ENCODE data around the gene OR56B1. TPM values are rescaled to one million over a fixed set of nuclear protein-coding genes. Genes with fewer than 3 reads are reported as not detected.
"Not testable (repeated sequence)": the region's sequence is repeated elsewhere in the genome, so short reads cannot be mapped to it uniquely, and the experiment has no call there.

Gene OR56B1
- total RNA-seq (2012; rRNA removed): not detected in 2 replicates

GRCh38 chr11:5736396-5736795, at the start of gene OR56B1:
OR56B1 (plus strand) TSS chr11:5736448; CDS start chr11:5736517, 69 bp downstream.
- no peaks in the 10 kb centered on the region for H3K9me3 ChIP-seq (replicated peaks; ENCODE audit: low read length)
- H3K4me3 ChIP-seq (ENCODE audit: low read length): no peak within 1 kb of the TSS
- no peaks in the 10 kb centered on the region for H3K27me3 ChIP-seq (ENCODE audit: control insufficient read depth, insufficient read depth, low read length)
- H3K4me1 ChIP-seq (ENCODE audit: control insufficient read depth, insufficient read depth, low read length): peaks cover 10% of the 10 kb centered on the region
- H3K4me2 ChIP-seq (ENCODE audit: low read length): no peak within 1 kb of the TSS
- H3K9ac ChIP-seq (ENCODE audit: low read depth, low read length): no peak within 1 kb of the TSS
- H3K36me3 ChIP-seq (ENCODE audit: insufficient read depth, low read length): no peaks in the 10 kb centered on the region

- H3K9me3 ChIP-seq (replicated peaks; ENCODE audit: low read length): no peaks in the 10 kb centered on the region
- peaks cover 30% of the 10 kb centered on the region for H3K4me1 ChIP-seq (ENCODE audit: control insufficient read depth, insufficient read depth, low read length)
- no peak overlapping the region for H3K9ac ChIP-seq (ENCODE audit: low read depth, low read length)
- H3K27me3 ChIP-seq (ENCODE audit: control insufficient read depth, insufficient read depth, low read length): no peaks in the 10 kb centered on the region
- no peak overlapping the region for H3K4me2 ChIP-seq (ENCODE audit: low read length)
- no peak overlapping the region for H3K4me3 ChIP-seq (ENCODE audit: low read length)
- no peaks in the 10 kb centered on the region for H3K36me3 ChIP-seq (ENCODE audit: insufficient read depth, low read length)
These were observed 47.8 kb upstream of the OR56B1 start for GRCh38 chr11:5688482-5688881.

- H3K27me3 ChIP-seq (ENCODE audit: control insufficient read depth, insufficient read depth, low read length): no peaks in the 10 kb centered on the region
- peak within 1 kb of the TSS; percentile 73 for H3K4me3 ChIP-seq (ENCODE audit: low read length)
- H3K9ac ChIP-seq (ENCODE audit: low read depth, low read length): peak within 1 kb of the TSS; percentile 86
- peaks cover 25% of the 10 kb centered on the region for H3K4me1 ChIP-seq (ENCODE audit: control insufficient read depth, insufficient read depth, low read length)
- H3K9me3 ChIP-seq (replicated peaks; ENCODE audit: low read length): no peaks in the 10 kb centered on the region
- H3K36me3 ChIP-seq (ENCODE audit: insufficient read depth, low read length): no peaks in the 10 kb centered on the region
- H3K4me2 ChIP-seq (ENCODE audit: low read length): peak within 1 kb of the TSS; percentile 83
These were observed 46.7 kb upstream of the OR56B1 start, which contains the start of gene TRIM22 for GRCh38 chr11:5689551-5689983. TRIM22 (plus strand) TSS chr11:5689790; CDS start chr11:5696233, 6,443 bp downstream.

- H3K9ac ChIP-seq (ENCODE audit: low read depth, low read length): peak overlapping the region; percentile 86
- no peaks in the 10 kb centered on the region for H3K27me3 ChIP-seq (ENCODE audit: control insufficient read depth, insufficient read depth, low read length)
- H3K4me3 ChIP-seq (ENCODE audit: low read length): peak overlapping the region; percentile 73
- peaks cover 25% of the 10 kb centered on the region for H3K4me1 ChIP-seq (ENCODE audit: control insufficient read depth, insufficient read depth, low read length)
- H3K36me3 ChIP-seq (ENCODE audit: insufficient read depth, low read length): no peaks in the 10 kb centered on the region
- no peaks in the 10 kb centered on the region for H3K9me3 ChIP-seq (replicated peaks; ENCODE audit: low read length)
- peak overlapping the region; percentile 83 for H3K4me2 ChIP-seq (ENCODE audit: low read length)
These were observed 46.0 kb upstream of the OR56B1 start for GRCh38 chr11:5690216-5690615.

- peak overlapping the region; percentile 73 for H3K4me3 ChIP-seq (ENCODE audit: low read length)
- peak overlapping the region; percentile 86 for H3K9ac ChIP-seq (ENCODE audit: low read depth, low read length)
- H3K9me3 ChIP-seq (replicated peaks; ENCODE audit: low read length): no peaks in the 10 kb centered on the region
- H3K27me3 ChIP-seq (ENCODE audit: control insufficient read depth, insufficient read depth, low read length): no peaks in the 10 kb centered on the region
- peaks cover 25% of the 10 kb centered on the region for H3K4me1 ChIP-seq (ENCODE audit: control insufficient read depth, insufficient read depth, low read length)
- no peaks in the 10 kb centered on the region for H3K36me3 ChIP-seq (ENCODE audit: insufficient read depth, low read length)
- peak overlapping the region; percentile 83 for H3K4me2 ChIP-seq (ENCODE audit: low read length)
These were observed 45.5 kb upstream of the OR56B1 start for GRCh38 chr11:5690736-5691135.

GRCh38 chr11:5691238-5691963, 44.8 kb upstream of the OR56B1 start:
- Histone ChIP-seq H3K4me1 (ENCODE audit: control insufficient read depth, insufficient read depth, low read length) (peaks cover 25% of the 10 kb centered on the region), H3K4me2 (ENCODE audit: low read length) (peak overlapping the region; percentile 83), H3K9ac (ENCODE audit: low read depth, low read length) (peak overlapping the region; percentile 86), H3K4me3 (ENCODE audit: low read length) (peak overlapping the region; percentile 73)
- H3K27me3 ChIP-seq (ENCODE audit: control insufficient read depth, insufficient read depth, low read length); H3K36me3 ChIP-seq (ENCODE audit: insufficient read depth, low read length); H3K9me3 ChIP-seq (replicated peaks; ENCODE audit: low read length): not testable (repeated sequence)

- no peaks in the 10 kb centered on the region for H3K27me3 ChIP-seq (ENCODE audit: control insufficient read depth, insufficient read depth, low read length)
- peaks cover 25% of the 10 kb centered on the region for H3K4me1 ChIP-seq (ENCODE audit: control insufficient read depth, insufficient read depth, low read length)
- no peak overlapping the region for H3K9ac ChIP-seq (ENCODE audit: low read depth, low read length)
- H3K4me3 ChIP-seq (ENCODE audit: low read length): no peak overlapping the region
- H3K36me3 ChIP-seq (ENCODE audit: insufficient read depth, low read length): peaks cover 4% of the 10 kb centered on the region
- no peaks in the 10 kb centered on the region for H3K9me3 ChIP-seq (replicated peaks; ENCODE audit: low read length)
- peak overlapping the region; percentile 83 for H3K4me2 ChIP-seq (ENCODE audit: low read length)
These were observed 44.3 kb upstream of the OR56B1 start for GRCh38 chr11:5691964-5692361.

GRCh38 chr11:5694642-5695041, 41.6 kb upstream of the OR56B1 start:
- H3K4me3 ChIP-seq (ENCODE audit: low read length): no peak overlapping the region

GRCh38 chr11:5695580-5695979, 40.7 kb upstream of the OR56B1 start:
- H3K27me3 ChIP-seq (ENCODE audit: control insufficient read depth, insufficient read depth, low read length): no peaks in the 10 kb centered on the region
- H3K9ac ChIP-seq (ENCODE audit: low read depth, low read length): no peak overlapping the region
- peaks cover 8% of the 10 kb centered on the region for H3K4me1 ChIP-seq (ENCODE audit: control insufficient read depth, insufficient read depth, low read length)
- H3K4me3 ChIP-seq (ENCODE audit: low read length): no peak overlapping the region
- no peaks in the 10 kb centered on the region for H3K9me3 ChIP-seq (replicated peaks; ENCODE audit: low read length)
- no peak overlapping the region for H3K4me2 ChIP-seq (ENCODE audit: low read length)
- H3K36me3 ChIP-seq (ENCODE audit: insufficient read depth, low read length): peaks cover 16% of the 10 kb centered on the region

More at GRCh38 chr11:5694642-5695041, 41.6 kb upstream of the OR56B1 start:
- Histone ChIP-seq H3K4me2 (ENCODE audit: low read length) (no peak overlapping the region), H3K36me3 (ENCODE audit: insufficient read depth, low read length) (peaks cover 16% of the 10 kb centered on the region), H3K4me1 (ENCODE audit: control insufficient read depth, insufficient read depth, low read length) (peaks cover 17% of the 10 kb centered on the region), H3K9me3 (replicated peaks; ENCODE audit: low read length) (no peaks in the 10 kb centered on the region), H3K27me3 (ENCODE audit: control insufficient read depth, insufficient read depth, low read length) (no peaks in the 10 kb centered on the region), H3K9ac (ENCODE audit: low read depth, low read length) (no peak overlapping the region)

GRCh38 chr11:5696210-5696609, 40.0 kb upstream of the OR56B1 start:
- Histone ChIP-seq H3K9me3 (replicated peaks; ENCODE audit: low read length) (no peaks in the 10 kb centered on the region), H3K27me3 (ENCODE audit: control insufficient read depth, insufficient read depth, low read length) (no peaks in the 10 kb centered on the region), H3K4me3 (ENCODE audit: low read length) (no peak overlapping the region), H3K9ac (ENCODE audit: low read depth, low read length) (no peak overlapping the region), H3K4me2 (ENCODE audit: low read length) (no peak overlapping the region), H3K4me1 (ENCODE audit: control insufficient read depth, insufficient read depth, low read length) (peaks cover 1% of the 10 kb centered on the region), H3K36me3 (ENCODE audit: insufficient read depth, low read length) (peaks cover 16% of the 10 kb centered on the region)

- Histone ChIP-seq H3K4me3 (ENCODE audit: low read length) (no peak overlapping the region), H3K27me3 (ENCODE audit: control insufficient read depth, insufficient read depth, low read length) (no peaks in the 10 kb centered on the region), H3K9ac (ENCODE audit: low read depth, low read length) (no peak overlapping the region), H3K4me1 (ENCODE audit: control insufficient read depth, insufficient read depth, low read length) (no peaks in the 10 kb centered on the region), H3K9me3 (replicated peaks; ENCODE audit: low read length) (no peaks in the 10 kb centered on the region), H3K4me2 (ENCODE audit: low read length) (no peak overlapping the region), H3K36me3 (ENCODE audit: insufficient read depth, low read length) (peaks cover 20% of the 10 kb centered on the region)
These were observed 38.0 kb upstream of the OR56B1 start for GRCh38 chr11:5698281-5698680.

Measured in skeletal muscle satellite cell (primary cell).